Subcutaneous adipose tissue (tissue), 4 donors: ENCODE results near the gene EYS. TPM values are rescaled to one million over a fixed set of nuclear protein-coding genes. Genes with fewer than 3 reads are reported as not detected.

Experiments
- CTCF ChIP-seq: fragments of 450-650 bp; IDR thresholded peaks from one replicate; pipeline ENCODE4 v1.5.1; 2016; ENCODE audit warnings: low read depth, mild to moderate bottlenecking, control low read depth, antibody characterized with exemption, moderate library complexity
- total RNA-seq, 4 donors: library from RNA; depleted of rRNA; stranded (reverse); fragments of >200 nt; gene quantifications; one replicate each; pipeline ENCODE4 v1.1.0, GENCODE V29; 2016

The EYS gene
- total RNA-seq, 4 donors from 2014 or later = 0.17 to 3.8 (median 0.82) TPM

GRCh38 chr6:65116326-65116725 lies 590.7 kb downstream of the EYS start:
- no peak for TF ChIP-seq CTCF

- no peak for TF ChIP-seq CTCF
Measured at GRCh38 chr6:65113581-65113980, 593.4 kb downstream of the EYS start.

GRCh38 chr6:65112435-65112834 lies 594.6 kb downstream of the EYS start:
- no peak for TF ChIP-seq CTCF

GRCh38 chr6:65110031-65110430 lies 597.0 kb downstream of the EYS start:
- TF ChIP-seq CTCF = no peak

- no peak for TF ChIP-seq CTCF
Measured at GRCh38 chr6:65098349-65098748, 608.7 kb downstream of the EYS start.

GRCh38 chr6:65091561-65091960 lies 615.5 kb downstream of the EYS start:
- no peak for TF ChIP-seq CTCF

GRCh38 chr6:65088575-65088974 lies 618.5 kb downstream of the EYS start:
- no peak for TF ChIP-seq CTCF
